LNCaP clone FGC (cell line): ENCODE measurements around the gene SLIT1.

Experiments
- DNase-seq: peaks from one replicate; pipeline ENCODE4 v3.0.0-alpha.2; 2011; ENCODE audit warnings: low read depth
- H3K4me3 ChIP-seq: 2 replicates; pipeline ENCODE4 v1.5.1; 2011; ENCODE audit warnings: mild to moderate bottlenecking, low read depth, low read length, control low read depth
- TF ChIP-seq, protein P1 (sequence below): IDR thresholded peaks from 2 replicates; pipeline ENCODE4 v1.5.1; 2012; ENCODE audit warnings: mild to moderate bottlenecking; ENCODE audit not compliant: control insufficient read depth, insufficient read depth; ENCODE audit errors: extremely low read depth

Gene SLIT1

DNA sequence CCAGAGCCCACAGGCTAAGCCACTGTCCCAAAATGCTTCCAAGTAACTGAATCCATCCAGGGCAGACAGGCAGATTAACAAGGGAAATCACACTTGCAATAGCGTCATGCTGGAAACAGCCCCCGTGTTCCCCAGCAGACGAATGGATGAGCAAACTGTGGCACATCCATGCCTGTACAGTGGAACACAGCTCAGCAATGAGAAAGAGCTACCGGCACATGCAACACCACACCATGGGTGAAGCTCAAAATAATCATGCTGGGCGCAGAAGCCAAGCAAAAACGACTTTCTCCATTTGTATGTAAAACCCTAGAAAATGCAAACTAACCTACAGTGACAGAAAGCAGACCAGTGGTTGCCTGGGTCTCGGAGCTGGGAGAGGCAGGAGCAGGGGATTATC, 153.1 kb downstream of the SLIT1 start:
- DNase-seq = no peak
- TF ChIP-seq, protein P1, sequence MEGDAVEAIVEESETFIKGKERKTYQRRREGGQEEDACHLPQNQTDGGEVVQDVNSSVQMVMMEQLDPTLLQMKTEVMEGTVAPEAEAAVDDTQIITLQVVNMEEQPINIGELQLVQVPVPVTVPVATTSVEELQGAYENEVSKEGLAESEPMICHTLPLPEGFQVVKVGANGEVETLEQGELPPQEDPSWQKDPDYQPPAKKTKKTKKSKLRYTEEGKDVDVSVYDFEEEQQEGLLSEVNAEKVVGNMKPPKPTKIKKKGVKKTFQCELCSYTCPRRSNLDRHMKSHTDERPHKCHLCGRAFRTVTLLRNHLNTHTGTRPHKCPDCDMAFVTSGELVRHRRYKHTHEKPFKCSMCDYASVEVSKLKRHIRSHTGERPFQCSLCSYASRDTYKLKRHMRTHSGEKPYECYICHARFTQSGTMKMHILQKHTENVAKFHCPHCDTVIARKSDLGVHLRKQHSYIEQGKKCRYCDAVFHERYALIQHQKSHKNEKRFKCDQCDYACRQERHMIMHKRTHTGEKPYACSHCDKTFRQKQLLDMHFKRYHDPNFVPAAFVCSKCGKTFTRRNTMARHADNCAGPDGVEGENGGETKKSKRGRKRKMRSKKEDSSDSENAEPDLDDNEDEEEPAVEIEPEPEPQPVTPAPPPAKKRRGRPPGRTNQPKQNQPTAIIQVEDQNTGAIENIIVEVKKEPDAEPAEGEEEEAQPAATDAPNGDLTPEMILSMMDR = no peak
- no peak overlapping the region for H3K4me3 ChIP-seq

DNA sequence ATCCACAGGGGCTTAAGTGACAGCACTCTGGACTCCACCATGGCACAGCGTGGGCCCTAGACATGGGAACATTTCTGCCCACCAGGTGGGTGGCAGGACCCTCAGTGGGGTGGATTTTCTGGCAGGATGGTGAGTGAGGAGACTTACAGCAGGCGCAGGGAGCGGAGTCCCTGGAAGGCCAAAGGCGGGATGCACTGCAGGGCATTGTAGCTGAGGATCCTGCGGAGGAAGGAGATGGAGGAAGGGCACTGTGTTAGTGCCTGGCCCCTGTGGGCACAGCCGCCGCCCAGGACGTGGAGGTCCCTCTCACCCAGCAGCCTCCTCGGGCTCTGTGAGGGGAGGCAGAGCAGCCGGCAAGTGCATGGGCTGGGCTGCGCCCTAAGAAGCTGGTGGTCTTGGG, 154.3 kb downstream of the SLIT1 start:
- no peak overlapping the region for H3K4me3 ChIP-seq
- TF ChIP-seq, protein P1 = no peak
- DNase-seq = no peak

DNA sequence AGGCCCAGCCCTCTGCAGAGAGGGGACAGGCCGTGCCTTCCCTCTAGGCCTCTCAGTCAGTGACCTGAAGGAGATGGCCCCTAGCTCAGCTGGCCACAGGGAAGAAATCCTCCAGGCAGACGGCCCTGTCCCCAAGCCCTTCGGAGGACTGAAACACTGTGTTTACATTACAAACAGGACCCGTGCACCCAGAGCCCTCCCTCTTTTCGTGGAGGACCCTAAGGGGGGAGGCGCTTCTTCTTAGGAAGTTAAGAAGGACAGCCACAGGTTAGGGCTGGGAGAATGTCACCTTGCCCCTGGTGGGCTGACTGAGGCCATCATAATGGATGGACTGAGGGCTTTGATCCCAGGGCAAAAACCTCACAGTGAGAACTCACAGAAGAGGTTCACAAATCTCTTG, 154.9 kb downstream of the SLIT1 start:
- DNase-seq = no peak
- H3K4me3 ChIP-seq = no peak overlapping the region
- TF ChIP-seq, protein P1 = no peak

DNA sequence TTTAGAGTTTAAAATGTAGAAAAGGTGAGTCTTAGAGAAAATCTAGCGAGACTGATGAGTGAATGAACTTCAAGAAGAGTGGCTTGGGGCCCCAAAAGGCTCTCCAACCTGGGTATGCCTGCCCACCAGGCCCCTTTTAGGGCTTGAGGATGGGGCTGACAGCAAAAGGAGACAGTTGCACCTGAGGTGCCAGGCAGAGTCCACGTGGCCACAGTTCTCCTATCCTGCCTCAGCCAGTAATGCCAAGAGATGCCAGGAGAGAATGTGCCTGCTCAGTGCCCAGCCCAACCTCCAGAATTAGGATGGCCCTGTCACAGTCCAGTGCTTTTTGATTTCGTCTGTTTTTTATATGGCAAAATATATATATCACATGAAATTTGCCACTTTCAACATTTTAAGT, 156.5 kb downstream of the SLIT1 start:
- TF ChIP-seq, protein P1 = no peak
- DNase-seq = no peak

DNA sequence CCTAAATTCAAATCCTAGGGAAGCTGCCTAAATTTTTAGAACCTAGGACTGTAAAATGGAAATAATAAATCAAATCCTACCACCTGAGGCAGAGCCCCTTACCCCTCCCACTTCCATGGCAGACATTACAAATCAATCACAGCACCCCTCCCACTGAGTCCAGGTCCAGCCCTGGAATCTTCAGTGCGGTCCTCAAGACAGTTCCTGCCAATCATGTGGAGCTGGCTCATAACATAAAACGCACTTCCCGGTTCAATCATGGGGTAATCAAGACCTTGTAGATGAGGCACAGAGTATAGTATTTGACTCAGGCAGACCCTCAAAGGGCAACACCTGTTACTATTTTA, 157.0 kb downstream of the SLIT1 start:
- no peak overlapping the region for H3K4me3 ChIP-seq
- TF ChIP-seq, protein P1 = no peak
- no peak for DNase-seq

More for the DNA sequence above, 156.5 kb downstream of the SLIT1 start:
- H3K4me3 ChIP-seq = no peak overlapping the region

DNA sequence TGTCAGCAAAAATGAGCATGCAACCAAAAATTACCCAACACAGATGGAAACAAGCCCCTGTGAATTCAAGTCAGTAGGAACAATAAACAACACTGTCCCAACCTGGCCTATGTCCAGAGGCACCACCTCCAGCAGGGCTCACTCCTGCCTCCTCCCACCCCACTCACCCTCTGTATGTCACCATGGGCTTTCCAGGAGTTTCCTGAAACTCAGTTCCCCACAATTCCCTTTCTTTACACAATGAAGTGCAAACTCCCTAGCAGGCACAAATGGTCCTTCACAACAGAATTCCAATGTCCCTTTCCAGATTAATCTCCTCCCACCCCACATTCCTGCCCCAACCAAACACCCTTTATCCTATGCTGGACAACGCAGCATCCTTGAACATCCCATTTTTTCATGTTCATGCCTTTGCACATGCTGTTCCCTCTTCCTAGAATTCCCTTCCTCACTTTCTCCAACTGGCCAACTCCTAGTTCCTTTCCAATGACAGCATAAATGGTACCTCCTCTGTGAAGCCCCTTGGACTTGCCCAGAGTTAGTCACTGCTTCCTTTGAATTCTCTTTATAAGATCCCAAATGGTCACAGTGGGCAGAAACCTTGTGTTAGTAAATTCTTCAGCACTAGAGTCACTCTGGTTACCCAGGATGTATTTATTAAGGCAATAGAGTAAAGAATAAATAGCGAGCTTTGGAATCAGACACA, 157.5 kb downstream of the SLIT1 start:
- no peak overlapping the region for H3K4me3 ChIP-seq
- no peak for DNase-seq
- TF ChIP-seq, protein P1 = no peak

DNA sequence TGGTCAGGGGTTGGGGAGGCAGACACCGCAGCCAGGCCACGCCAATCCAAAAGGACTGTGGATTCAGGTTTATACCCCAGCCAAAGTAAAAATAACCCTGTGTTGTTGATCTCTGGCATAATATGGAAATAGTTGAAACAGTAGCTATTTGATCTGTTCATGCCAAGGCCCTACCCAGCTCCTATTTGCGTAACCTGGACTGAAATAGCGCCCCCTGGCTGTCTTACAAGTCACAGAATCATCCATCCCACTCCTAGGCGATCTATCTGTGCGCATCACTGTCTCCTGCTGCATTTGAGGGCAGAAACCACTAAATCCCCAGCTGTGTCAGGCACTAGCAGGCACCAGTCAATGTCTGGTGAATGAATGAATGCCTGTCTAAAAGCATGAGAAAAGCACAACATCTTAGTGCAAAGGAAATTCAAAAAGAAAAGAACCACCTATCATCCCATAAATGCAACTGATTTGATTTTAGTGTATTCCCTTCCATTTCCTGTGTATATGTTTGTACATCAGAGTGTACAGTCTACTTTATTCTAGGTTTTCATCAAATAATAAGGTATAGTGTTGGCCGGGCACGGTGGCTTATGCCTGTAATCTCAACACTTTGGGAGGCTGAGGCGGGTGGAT, 160.0 kb downstream of the SLIT1 start:
- no peak overlapping the region for H3K4me3 ChIP-seq
- TF ChIP-seq, protein P1 = peak; percentile 66
- peak; percentile 46 for DNase-seq
